Activated T-cell treated with anti-CD3 and anti-CD28 coated beads, Interleukin-2, amount 50 U/mL, for 1 hour (primary cell): ENCODE results near the gene MEIOB.
"Not testable (repeated sequence)": the region's sequence is repeated elsewhere in the genome, so short reads cannot be mapped to it uniquely, and the experiment has no call there.

Source experiments
- DNase-seq: peaks from one replicate; pipeline ENCODE4 v3.0.0-alpha.2; 2020

MEIOB gene

GRCh38 chr16:1906055-1906845 lies 34.3 kb upstream of the MEIOB start:
- no peak for DNase-seq

GRCh38 chr16:1903845-1904840 lies 32.2 kb upstream of the MEIOB start:
- no peak for DNase-seq

GRCh38 chr16:1903220-1903574 lies 31.2 kb upstream of the MEIOB start:
- DNase-seq, result no peak

- DNase-seq, result no peak
Measured at GRCh38 chr16:1902547-1903219, 30.7 kb upstream of the MEIOB start.

- DNase-seq, result no peak
Measured at GRCh38 chr16:1900452-1900774, 28.4 kb upstream of the MEIOB start.

GRCh38 chr16:1899641-1900451 lies 27.9 kb upstream of the MEIOB start:
- no peak for DNase-seq

- not testable (repeated sequence) for DNase-seq
Measured at GRCh38 chr16:1897692-1898091, 25.7 kb upstream of the MEIOB start.

- no peak for DNase-seq
Measured at GRCh38 chr16:1895949-1896675, 24.1 kb upstream of the MEIOB start.

GRCh38 chr16:1895068-1895467 lies 23.1 kb upstream of the MEIOB start:
- no peak for DNase-seq

- DNase-seq, result no peak
Measured at GRCh38 chr16:1890708-1891050, 18.7 kb upstream of the MEIOB start.

GRCh38 chr16:1890024-1890707 lies 18.2 kb upstream of the MEIOB start:
- no peak for DNase-seq

GRCh38 chr16:1887711-1888354 lies 15.9 kb upstream of the MEIOB start:
- no peak for DNase-seq

GRCh38 chr16:1884889-1885288 lies 12.9 kb upstream of the MEIOB start:
- no peak for DNase-seq

- no peak for DNase-seq
Measured at GRCh38 chr16:1884155-1884760, 12.3 kb upstream of the MEIOB start.

- DNase-seq, result not testable (repeated sequence)
Measured at GRCh38 chr16:1881172-1881571, 9.2 kb upstream of the MEIOB start.

GRCh38 chr16:1879477-1879876 lies 7.5 kb upstream of the MEIOB start:
- no peak for DNase-seq

- DNase-seq, result no peak
Measured at GRCh38 chr16:1878256-1878655, 6.3 kb upstream of the MEIOB start.

GRCh38 chr16:1877804-1878203 lies 5.8 kb upstream of the MEIOB start:
- DNase-seq, result no peak

GRCh38 chr16:1877089-1877488 lies 5.1 kb upstream of the MEIOB start:
- DNase-seq, result no peak

GRCh38 chr16:1876468-1876867 lies 4.5 kb upstream of the MEIOB start:
- DNase-seq, result no peak
